HG02870 (cell line): ENCODE data around the gene SP6.
A peak's percentile ranks its signal among the peaks of the same experiment; 100 is the strongest.

Experiments
- ATAC-seq: cut with Tn5 transposase; IDR thresholded peaks from one replicate; pipeline ENCODE4 v1.9.1; 2021; ENCODE audit warnings: mild to moderate bottlenecking, moderate library complexity; ENCODE audit not compliant: unreplicated experiment

The SP6 gene

GRCh38 chr17:47838636-47839035 is 12.3 kb downstream of the SP6 start:
- ATAC-seq: no peak

GRCh38 chr17:47837401-47838039 is 13.4 kb downstream of the SP6 start:
- ATAC-seq: no peak

GRCh38 chr17:47836601-47837000 is 14.4 kb downstream of the SP6 start:
- ATAC-seq: no peak

GRCh38 chr17:47834756-47835155 is 16.2 kb downstream of the SP6 start:
- no peak for ATAC-seq

GRCh38 chr17:47831934-47832327 is 19.0 kb downstream of the SP6 start:
- ATAC-seq: no peak

GRCh38 chr17:47831003-47831933 is 19.7 kb downstream of the SP6 start, which contains the start of the genes LRRC46 and MRPL10:
TSS of gene LRRC46 (plus strand) at chr17:47831670. CDS start at chr17:47831990, 320 bp downstream.
TSS of gene MRPL10 (minus strand) at chr17:47831541. CDS start at chr17:47831511, 30 bp downstream.
- peak; percentile 79 for ATAC-seq

GRCh38 chr17:47830396-47831002 is 20.5 kb downstream of the SP6 start:
- ATAC-seq: no peak

GRCh38 chr17:47829870-47830269 is 21.1 kb downstream of the SP6 start:
- no peak for ATAC-seq

- no peak for ATAC-seq
Measured at GRCh38 chr17:47823519-47823918, 27.4 kb downstream of the SP6 start.

GRCh38 chr17:47822785-47823184 is 28.2 kb downstream of the SP6 start:
- ATAC-seq: no peak

GRCh38 chr17:47821424-47822391 is 29.3 kb downstream of the SP6 start, which contains the start of gene OSBPL7:
TSS of gene OSBPL7 (minus strand) at chr17:47821794. CDS start at chr17:47820278, 1,516 bp downstream.
- ATAC-seq: peak; percentile 85

GRCh38 chr17:47821031-47821423 is 29.9 kb downstream of the SP6 start:
- no peak for ATAC-seq

- no peak for ATAC-seq
Measured at GRCh38 chr17:47820033-47820789, 30.8 kb downstream of the SP6 start.

- ATAC-seq: no peak
Measured at GRCh38 chr17:47819475-47819874, 31.5 kb downstream of the SP6 start.

- no peak for ATAC-seq
Measured at GRCh38 chr17:47818002-47818695, 32.8 kb downstream of the SP6 start.

GRCh38 chr17:47816947-47817346 is 34.0 kb downstream of the SP6 start:
- ATAC-seq: no peak

- no peak for ATAC-seq
Measured at GRCh38 chr17:47816111-47816735, 34.7 kb downstream of the SP6 start.

- no peak for ATAC-seq
Measured at GRCh38 chr17:47815106-47815918, 35.7 kb downstream of the SP6 start.
